Transverse colon (tissue), 4 donors: ENCODE results near the gene RNF169. TPM values are rescaled to one million over a fixed set of nuclear protein-coding genes. Genes with fewer than 3 reads are reported as not detected.

Source experiments
- DNase-seq: peaks from one replicate; pipeline ENCODE4 v3.0.0-alpha.2; 2019
- H3K27ac ChIP-seq, 4 donors: fragments of 200-600 bp; sonication (generic); 2 replicates each; pipeline ENCODE4 v1.5.1; 2016 to 2018; ENCODE audit warnings: inconsistent platforms in 4 of 4
- H3K27me3 ChIP-seq: fragments of 200-600 bp; sonication (generic); 2 replicates; pipeline ENCODE4 v1.5.1; 2017; ENCODE audit warnings: inconsistent platforms
- H3K36me3 ChIP-seq, 4 donors: fragments of 200-600 bp; sonication (generic); 2 replicates each; pipeline ENCODE4 v1.5.1; 2017 to 2019; ENCODE audit warnings: inconsistent platforms in 4 of 4
- H3K4me1 ChIP-seq, 4 donors: fragments of 200-600 bp; sonication (generic); 2 replicates each; pipeline ENCODE4 v1.5.1; 2017 to 2020; ENCODE audit warnings: inconsistent platforms in 4 of 4
- H3K4me3 ChIP-seq, 4 donors: fragments of 200-600 bp; sonication (generic); 1 replicate in 1 of 4; 2 replicates in 3 of 4; pipeline versions ENCODE4 v1.5.1 to v1.6.1; 2017 to 2019; ENCODE audit warnings: inconsistent platforms in 4 of 4
- H3K9me3 ChIP-seq, 2 donors: fragments of 200-600 bp; sonication (generic); 2 replicates each; pipeline ENCODE4 v1.5.1; 2017 to 2019; ENCODE audit warnings: inconsistent platforms in 2 of 2
- CTCF ChIP-seq, 5 experiments: fragments of 200-600 bp in 3 of 5; fragments of 450-650 bp in 2 of 5; sonication (generic) in 3 of 5; IDR thresholded peaks; 1 replicate in 2 of 5; 2 replicates in 3 of 5; pipeline ENCODE4 v1.5.1; 2016 to 2017; ENCODE audit warnings: antibody characterized with exemption in 5 of 5, inconsistent platforms in 3 of 5, mild to moderate bottlenecking in 2 of 5, moderate library complexity in 1 of 5
- EP300 ChIP-seq: sonication (generic); formaldehyde crosslinking; IDR thresholded peaks from one replicate; pipeline ENCODE4 v1.6.1; 2017; ENCODE audit warnings: antibody characterized with exemption, low read depth
- POLR2A ChIP-seq: fragments of 450-650 bp; IDR thresholded peaks from one replicate; pipeline ENCODE4 v1.6.1; 2016; ENCODE audit warnings: antibody characterized with exemption, mild to moderate bottlenecking, moderate library complexity
- POLR2AphosphoS5 ChIP-seq, 3 donors: sonication (generic); formaldehyde crosslinking; IDR thresholded peaks; one replicate each; pipeline ENCODE4 v1.6.1; 2016; ENCODE audit warnings: antibody characterized with exemption in 3 of 3
- WGBS, 2 donors: methylation state at CpG; one replicate each; pipeline ENCODE4 v1.1.5; 2018; ENCODE audit warnings: low coverage in 1 of 2; 5-methylcytosine and 5-hydroxymethylcytosine counted together
- in situ Hi-C, 4 donors: fragments of 200-750 bp; cut with MboI; loops; one replicate each; pipeline versions ENCODE4 v1.15.0 to v1.15.1; 2017; ENCODE audit warnings: low sequenced_read_pairs in 3 of 4, low pct_ligation_motif_present in 1 of 4, low pct_unique_long_range_greater_than_20kb in 1 of 4
- intact Hi-C: fragments of 100-400 bp; cut with DNase I; formaldehyde crosslinking; loops from one replicate; pipeline ENCODE4 v1.15.1; 2023; ENCODE audit warnings: low total_unique reads
- total RNA-seq, 4 donors: library from RNA; depleted of rRNA; stranded (reverse); fragments of >200 nt; gene quantifications; one replicate each; pipeline ENCODE4 v1.1.0, GENCODE V29; 2016

Gene RNF169
- total RNA-seq, 4 donors from 2014 or later: 15.1 to 22.4 (median 16.6) TPM

- in situ Hi-C loops: no loop called here
- H3K36me3 ChIP-seq: peaks cover 0 to 21% (median 7%) of the 10 kb centered on the region in 4 donors
- 62 to 94% methylated on average over 2 to 3 of the region's 3 CpGs for WGBS, 2 donors
Measured at GRCh38 chr11:74844072-74844471, 95.4 kb downstream of the RNF169 start.

GRCh38 chr11:74844865-74845264, 96.2 kb downstream of the RNF169 start:
- in situ Hi-C loops: no loop called here
- no peak for DNase-seq
- Histone ChIP-seq H3K9me3 (no peaks in the 10 kb centered on the region), H3K4me1 (no peaks in the 10 kb centered on the region), H3K27ac (no peak overlapping the region), H3K4me3 (no peak overlapping the region), H3K36me3 (peaks cover 0 to 21% (median 7%) of the 10 kb centered on the region in 4 donors), H3K27me3 (no peaks in the 10 kb centered on the region)
- TF ChIP-seq POLR2A (no peak), EP300 (no peak), POLR2AphosphoS5 (IDR thresholded peaks at IDR 0.05) (no peak), CTCF (IDR thresholded peaks at IDR 0.05) (no peak)
- intact Hi-C loops: no loop called here
- 92 to 100% methylated on average over 1 to 4 of the region's 4 CpGs for WGBS, 2 donors

More at GRCh38 chr11:74844072-74844471, 95.4 kb downstream of the RNF169 start:
- no peak for DNase-seq
- Histone ChIP-seq H3K4me1 (no peaks in the 10 kb centered on the region), H3K27me3 (no peaks in the 10 kb centered on the region), H3K4me3 (no peak overlapping the region), H3K9me3 (no peaks in the 10 kb centered on the region), H3K27ac (no peak overlapping the region)
- intact Hi-C loops: no loop called here
- no peak for TF ChIP-seq CTCF (IDR thresholded peaks at IDR 0.05)
- TF ChIP-seq POLR2AphosphoS5 (IDR thresholded peaks at IDR 0.05): no peak
- no peak for TF ChIP-seq POLR2A
- TF ChIP-seq EP300: no peak

- TF ChIP-seq POLR2A (no peak), POLR2AphosphoS5 (IDR thresholded peaks at IDR 0.05) (no peak), CTCF (IDR thresholded peaks at IDR 0.05) (no peak), EP300 (no peak)
- no peak for DNase-seq
- Histone ChIP-seq H3K27me3 (no peaks in the 10 kb centered on the region), H3K9me3 (no peaks in the 10 kb centered on the region), H3K36me3 (peaks cover 0 to 21% (median 7%) of the 10 kb centered on the region in 4 donors), H3K4me3 (no peak overlapping the region), H3K27ac (no peak overlapping the region), H3K4me1 (no peaks in the 10 kb centered on the region)
- intact Hi-C loops (no loop called here), in situ Hi-C loops (no loop called here)
- 95 to 100% methylated on average over 2 to 5 of the region's 5 CpGs for WGBS, 2 donors
Measured at GRCh38 chr11:74845978-74846517, 97.4 kb downstream of the RNF169 start.

GRCh38 chr11:74846770-74847169, 98.1 kb downstream of the RNF169 start:
- Histone ChIP-seq H3K27me3 (no peaks in the 10 kb centered on the region), H3K36me3 (peaks cover 0 to 21% (median 7%) of the 10 kb centered on the region in 4 donors), H3K27ac (no peak overlapping the region), H3K9me3 (no peaks in the 10 kb centered on the region), H3K4me1 (no peaks in the 10 kb centered on the region), H3K4me3 (no peak overlapping the region)
- DNase-seq: no peak
- TF ChIP-seq POLR2A: no peak
- no peak for TF ChIP-seq EP300
- no peak for TF ChIP-seq POLR2AphosphoS5 (IDR thresholded peaks at IDR 0.05)
- no peak for TF ChIP-seq CTCF (IDR thresholded peaks at IDR 0.05)
- intact Hi-C loops: no loop called here
- WGBS, 2 donors: 70 to 81% methylated on average over 2 of the region's 2 CpGs
- in situ Hi-C loops: no loop called here
